Stimulated activated CD8-positive, alpha-beta memory T cell treated with anti-CD3 and anti-CD28 coated beads, Interleukin-4, amount 100 ng/mL, for 24 hours (primary cell): ENCODE data around the gene TGIF1.

Experiments
- DNase-seq: peaks from one replicate; pipeline ENCODE4 v3.0.0-alpha.2; 2020; ENCODE audit warnings: low read depth

The TGIF1 gene

DNA sequence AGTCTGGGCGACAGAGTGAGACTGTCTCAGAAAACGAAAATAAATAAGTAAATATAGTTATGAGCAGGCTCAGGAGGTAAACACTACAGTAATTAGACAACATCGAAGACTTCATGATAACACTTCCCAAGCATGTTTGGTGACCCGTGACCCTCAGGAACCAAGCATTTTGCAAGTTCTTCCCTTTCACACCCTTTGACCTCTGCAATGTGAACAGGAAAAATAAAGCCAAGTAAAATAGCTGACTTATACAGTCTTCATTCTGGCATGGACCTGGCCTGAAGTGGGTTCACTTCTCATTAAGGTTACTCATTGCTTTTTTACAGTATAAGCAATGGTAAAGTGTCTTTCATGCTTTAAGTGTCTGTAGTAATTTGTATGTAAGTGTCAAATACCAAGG is 15.3 kb upstream of the TGIF1 start:
- no peak for DNase-seq

GRCh38 chr18:3440341-3440740 is 9.6 kb upstream of the TGIF1 start:
- DNase-seq: no peak

DNA sequence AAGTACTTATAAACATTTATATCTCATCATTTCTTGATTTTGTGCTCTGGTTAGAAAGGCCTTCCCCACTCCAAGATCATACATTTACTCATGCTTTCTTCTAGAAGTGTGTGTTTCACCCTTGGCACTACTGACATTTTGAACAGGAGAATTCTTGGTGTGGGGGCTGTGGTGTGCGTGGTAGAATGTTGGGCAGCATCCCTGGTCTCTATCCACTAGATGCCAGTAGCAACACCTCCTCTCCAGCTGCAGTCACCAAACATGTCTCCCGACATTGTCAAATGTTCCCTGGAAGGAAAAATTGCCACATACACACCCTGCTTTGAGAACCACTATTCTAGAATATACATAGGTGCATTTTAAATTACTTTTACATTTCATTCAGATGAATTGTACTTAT is 8.7 kb upstream of the TGIF1 start:
- DNase-seq: no peak

DNA sequence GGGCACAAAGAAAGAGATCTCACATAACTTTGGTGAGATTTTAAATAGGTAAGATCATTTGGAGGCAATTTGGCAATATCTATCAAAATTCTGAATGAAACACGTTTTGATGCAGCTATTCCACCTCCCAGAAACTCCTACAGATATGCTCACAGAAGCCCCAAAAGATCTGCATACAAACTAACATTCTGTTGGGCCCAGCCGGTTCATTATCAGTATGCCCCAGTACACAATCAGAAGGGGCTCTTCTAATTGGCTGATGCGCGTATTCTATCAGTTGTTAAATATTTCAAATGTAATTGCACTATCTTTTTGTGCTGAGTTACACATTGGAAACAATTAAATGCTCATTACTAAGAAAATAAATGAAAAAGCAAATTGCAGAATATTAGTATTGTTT is 7.1 kb upstream of the TGIF1 start:
- no peak for DNase-seq

GRCh38 chr18:3444296-3444695 is 5.7 kb upstream of the TGIF1 start:
- DNase-seq: no peak

DNA sequence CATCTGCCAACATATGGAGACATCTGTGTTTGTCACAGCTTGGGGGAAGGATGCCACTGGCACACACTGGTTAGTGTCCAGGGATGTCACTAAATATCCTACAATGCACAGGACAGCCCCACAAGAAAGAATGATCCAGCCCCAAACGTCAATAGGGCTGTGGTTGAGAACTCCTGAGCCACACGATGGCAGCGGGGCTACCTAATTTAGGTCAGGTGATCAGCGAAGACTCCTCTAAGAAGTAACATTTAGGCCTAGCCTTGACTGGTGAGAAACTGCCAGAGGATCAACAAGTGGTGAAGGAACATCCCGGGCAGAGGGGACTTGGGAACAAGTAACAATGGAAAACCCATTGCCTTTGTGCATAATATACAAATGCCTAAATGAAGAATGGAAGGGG is 5.0 kb upstream of the TGIF1 start:
- DNase-seq: no peak

DNA sequence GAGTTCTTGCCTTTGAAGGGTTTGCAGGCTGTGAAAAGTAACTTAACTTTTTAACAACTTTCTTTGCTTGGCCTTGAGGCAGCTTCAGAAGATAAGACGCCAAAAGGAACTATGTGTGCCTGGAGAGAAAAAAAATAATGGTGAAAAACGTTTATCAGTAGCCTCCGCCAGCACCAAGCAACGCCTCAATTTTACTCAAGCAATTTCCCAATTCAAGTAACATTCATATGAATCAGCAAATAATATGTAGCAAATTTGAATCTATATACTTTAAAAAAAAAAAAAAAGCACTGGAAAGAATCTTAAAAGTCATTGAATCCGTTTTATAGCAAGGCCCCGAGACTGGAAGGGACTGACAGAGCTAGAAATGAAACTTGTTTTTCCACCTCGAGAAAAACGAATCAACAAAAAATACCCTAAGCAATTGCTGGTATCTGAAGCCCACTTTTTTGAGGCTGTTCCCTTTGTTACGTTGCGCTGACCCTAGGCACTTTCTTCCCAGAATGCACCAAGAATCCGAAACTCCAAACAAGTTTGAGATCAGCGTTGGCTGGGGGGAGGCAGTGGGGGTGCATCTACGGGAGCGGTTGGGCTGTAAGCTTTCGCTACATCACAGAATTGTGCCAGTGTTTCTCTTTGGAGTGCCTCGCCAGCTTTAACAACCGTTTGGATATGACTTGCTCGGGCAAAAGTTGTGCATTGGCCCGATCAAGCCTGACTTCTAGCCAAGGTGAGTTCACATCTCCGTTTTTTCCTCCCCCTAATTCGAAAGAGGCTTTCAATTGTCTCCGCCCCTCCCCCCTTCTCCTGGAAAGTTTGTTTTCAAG is 2.7 kb upstream of the TGIF1 start:
- DNase-seq: no peak

DNA sequence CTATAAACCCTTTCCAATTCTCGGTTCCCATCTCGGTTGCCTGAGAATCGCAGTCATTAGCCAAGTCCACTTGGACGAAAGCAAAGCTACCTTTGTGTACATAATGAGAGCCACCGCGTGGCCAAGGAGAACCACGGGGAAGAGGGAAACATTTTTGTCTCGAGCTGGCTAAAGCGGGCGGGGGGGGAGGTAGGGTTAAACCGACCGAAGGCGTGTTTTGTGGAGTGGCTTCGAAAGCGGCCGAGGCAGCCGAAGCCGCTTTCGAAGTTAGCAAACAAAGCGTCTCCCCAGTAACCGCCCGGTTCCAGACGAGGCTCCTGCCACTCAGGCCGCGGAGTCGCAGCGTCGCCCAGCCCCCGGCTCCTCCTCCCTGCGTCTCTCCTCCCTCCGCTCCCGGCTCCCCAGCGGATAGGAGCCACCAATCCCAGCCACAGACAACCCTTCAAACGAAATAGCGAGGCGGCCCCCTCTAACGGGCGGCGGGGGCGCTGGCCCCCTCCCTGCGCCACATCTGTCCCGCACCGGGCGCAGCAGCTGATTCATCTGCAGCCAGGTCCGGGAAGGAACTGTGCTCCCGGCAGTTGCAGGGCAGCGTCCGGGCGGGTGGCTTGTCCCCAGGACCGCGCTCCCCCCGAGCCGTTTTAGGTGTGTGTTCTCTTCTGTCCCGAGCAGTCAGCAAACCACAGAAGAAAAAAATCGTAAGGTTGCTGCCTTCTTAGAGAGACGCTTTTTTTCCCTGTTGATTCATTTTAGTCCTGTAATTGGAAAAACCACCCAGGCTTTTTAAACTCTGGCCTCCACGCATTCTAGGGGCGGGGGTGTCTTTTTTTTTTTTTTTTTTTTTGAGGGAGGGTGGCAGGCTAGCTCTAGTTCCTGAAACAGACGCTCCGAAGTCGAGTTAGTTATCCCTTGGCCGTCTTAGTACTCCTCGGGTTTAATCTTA is 1.8 kb upstream of the TGIF1 start:
- peak; percentile 75 for DNase-seq

- DNase-seq: peak; percentile 69
Measured at GRCh38 chr18:3448838-3449511, 997 bp upstream of the TGIF1 start.

DNA sequence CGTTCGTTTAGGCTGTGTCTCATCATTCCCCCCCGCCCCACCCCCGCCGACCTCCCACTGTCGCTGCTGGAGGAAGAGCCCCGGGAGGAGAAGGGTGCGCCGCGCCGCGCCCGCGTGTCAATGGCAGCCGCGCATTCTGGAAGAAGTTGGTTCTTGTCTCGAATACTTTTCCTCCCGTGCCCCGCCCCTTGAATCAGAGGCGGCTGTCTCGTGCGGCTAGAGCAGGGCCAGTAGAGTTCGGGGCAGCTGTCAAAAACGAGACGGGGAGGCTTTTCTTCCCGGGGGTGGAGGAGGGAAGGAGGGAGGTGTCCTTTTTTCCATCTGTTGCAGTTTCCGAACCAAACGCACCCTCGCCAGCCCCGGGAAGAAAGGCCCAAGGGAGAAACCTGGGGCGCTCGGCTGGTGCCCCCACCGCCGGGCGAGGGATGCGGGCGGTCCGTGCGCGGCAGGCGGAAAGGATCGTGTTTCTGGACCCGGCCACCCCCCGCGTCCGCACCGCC is 410 bp upstream of the TGIF1 start:
- no peak for DNase-seq

DNA sequence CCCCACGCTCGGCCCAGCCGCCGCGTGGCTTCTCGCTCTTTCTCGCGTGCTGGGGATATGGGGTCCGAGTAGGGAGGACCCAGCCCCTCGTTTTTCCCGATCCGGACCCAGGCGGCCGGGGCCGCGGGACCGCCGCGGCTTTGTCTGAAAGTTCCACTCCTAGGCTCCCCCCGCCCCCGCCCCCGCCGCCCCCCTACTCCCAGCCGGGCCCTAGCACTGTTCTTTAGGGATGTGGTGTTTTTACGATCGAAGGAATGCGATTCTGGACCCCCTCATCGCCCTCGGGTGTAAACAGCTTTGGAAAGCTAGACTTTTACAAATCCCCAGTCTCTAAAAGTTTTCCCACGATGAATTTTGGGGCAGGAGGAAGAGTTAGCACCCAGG is 819 bp downstream of the TGIF1 start:
- DNase-seq: no peak

DNA sequence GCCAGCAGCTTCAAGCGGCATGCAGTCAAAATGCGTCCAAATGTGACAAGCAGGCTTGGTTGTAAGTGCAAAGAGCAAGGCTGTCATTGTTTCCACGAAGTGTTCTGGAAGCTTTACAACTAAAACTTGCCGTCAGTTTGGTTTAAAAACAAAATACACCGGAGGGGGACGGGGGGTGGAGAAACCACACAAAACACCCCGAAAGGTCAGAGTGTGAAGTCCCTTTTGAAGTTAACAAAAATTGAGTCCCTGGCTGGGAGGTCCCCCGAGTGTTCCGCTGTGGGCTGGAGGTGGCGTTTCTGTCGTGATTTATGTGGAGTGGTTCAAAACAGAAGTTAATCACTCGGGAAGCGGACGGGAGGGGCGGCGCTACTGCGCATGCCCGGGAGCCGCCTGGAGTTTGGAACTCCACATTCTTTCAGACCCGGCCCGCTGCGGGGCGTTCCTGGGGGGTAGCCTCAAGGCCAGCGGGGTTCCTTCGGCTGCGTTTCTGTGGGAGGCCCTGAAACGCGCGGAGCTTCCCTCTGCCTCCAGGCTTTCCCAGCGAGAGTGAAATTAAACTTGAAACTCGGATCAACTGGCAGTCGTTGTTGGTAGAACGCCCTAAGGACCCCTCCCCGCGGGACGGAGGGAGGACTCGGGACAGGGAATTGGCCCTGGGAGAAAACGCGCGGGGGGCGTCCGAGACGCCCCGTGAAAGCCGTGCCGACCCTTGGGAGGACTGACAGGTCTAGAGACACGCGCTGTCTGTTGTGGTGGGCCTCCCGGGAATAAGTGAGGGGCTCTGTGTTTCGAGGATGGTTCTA is 1.4 kb downstream of the TGIF1 start:
- peak; percentile 84 for DNase-seq

- no peak for DNase-seq
Measured at GRCh38 chr18:3451989-3452749, 2.2 kb downstream of the TGIF1 start.

GRCh38 chr18:3452750-3453539 is 3.0 kb downstream of the TGIF1 start:
- no peak for DNase-seq

DNA sequence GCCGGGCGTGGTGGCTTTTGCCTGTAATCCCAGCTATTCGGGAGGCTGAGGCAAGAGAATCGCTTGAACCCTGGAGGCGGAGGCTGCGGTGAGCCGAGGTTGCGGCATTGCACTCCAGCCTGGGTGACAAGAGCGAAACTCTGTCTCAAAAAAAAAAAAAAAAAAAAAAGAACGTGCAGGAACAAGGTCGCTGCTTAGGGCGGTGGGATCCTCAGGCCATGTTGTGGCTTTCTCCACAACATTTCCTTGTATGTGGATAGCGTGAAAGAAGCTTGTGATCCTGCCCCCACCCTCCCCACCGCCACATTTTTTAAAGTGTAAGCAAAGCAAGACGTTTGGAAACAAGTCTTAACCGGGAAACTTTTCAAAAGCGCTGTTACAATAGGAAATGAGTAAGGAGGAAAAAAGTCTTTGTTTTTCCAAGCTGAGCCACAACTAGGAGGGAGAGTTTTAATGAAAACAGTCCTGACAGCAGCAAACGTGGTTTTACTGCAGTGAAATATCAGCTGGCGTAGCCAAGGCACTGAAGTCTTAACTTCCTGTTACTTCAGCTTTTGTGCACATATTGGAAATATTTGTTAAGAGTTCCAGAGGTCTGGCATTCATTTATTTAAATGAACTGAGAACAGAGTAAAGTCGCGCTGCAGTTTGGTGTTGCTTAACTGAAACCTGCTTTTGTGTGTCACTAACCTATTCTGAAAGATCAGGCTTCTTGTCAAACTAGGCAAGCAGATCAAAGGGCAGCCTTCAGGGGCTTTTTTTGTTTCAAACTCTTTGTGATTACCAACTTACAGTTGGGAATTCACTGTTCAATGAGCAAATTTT is 3.8 kb downstream of the TGIF1 start:
- no peak for DNase-seq

GRCh38 chr18:3454365-3455089 is 4.6 kb downstream of the TGIF1 start:
- no peak for DNase-seq

DNA sequence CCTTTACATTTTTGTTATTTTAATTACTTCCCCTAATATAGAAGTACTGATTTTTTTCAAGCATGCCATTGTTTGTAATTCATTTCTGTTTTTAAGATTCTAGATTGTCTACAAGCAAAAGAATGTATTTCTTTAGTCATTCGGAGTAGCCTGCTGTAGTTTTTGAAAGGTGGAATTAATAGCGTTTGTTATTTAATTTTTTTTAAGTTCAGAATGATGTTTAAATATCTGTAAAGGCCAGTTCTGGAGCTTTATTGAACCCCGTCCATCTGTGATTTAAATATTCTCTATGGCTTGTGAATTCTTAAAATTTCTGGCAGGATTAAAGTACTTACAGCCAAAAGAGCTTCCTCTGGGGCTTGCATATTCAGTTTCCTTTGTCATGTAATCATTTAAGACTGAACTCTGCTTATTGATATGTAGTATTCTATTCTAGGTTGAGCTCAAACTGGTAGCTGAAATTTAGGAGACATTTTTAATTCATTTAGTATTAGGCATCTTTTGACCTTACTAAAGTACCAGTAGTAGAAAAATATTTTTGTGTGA is 5.2 kb downstream of the TGIF1 start:
- no peak for DNase-seq
